GM18861 (cell line): ENCODE data around the gene HOXC13.

ENCODE experiments used
- ATAC-seq: cut with Tn5 transposase; IDR thresholded peaks from one replicate; pipeline ENCODE4 v1.9.1; 2021; ENCODE audit not compliant: unreplicated experiment

Gene HOXC13

GRCh38 chr12:53968214-53969127 is 29.8 kb downstream of the HOXC13 start:
- no peak for ATAC-seq

GRCh38 chr12:53969588-53970259 is 31.1 kb downstream of the HOXC13 start:
- ATAC-seq = no peak

- ATAC-seq = no peak
Measured at GRCh38 chr12:53970451-53970850, 31.8 kb downstream of the HOXC13 start.

GRCh38 chr12:53971129-53971528 is 32.5 kb downstream of the HOXC13 start:
- no peak for ATAC-seq

GRCh38 chr12:53971686-53972085 is 33.1 kb downstream of the HOXC13 start:
- no peak for ATAC-seq

- no peak for ATAC-seq
Measured at GRCh38 chr12:53972152-53972702, 33.6 kb downstream of the HOXC13 start.

- no peak for ATAC-seq
Measured at GRCh38 chr12:53972722-53973235, 34.1 kb downstream of the HOXC13 start, which contains the start of gene HOXC11. HOXC11 (plus strand) TSS chr12:53973126; CDS start chr12:53973242, 116 bp downstream.

GRCh38 chr12:53973236-53974042 is 34.8 kb downstream of the HOXC13 start:
- ATAC-seq = no peak

- no peak for ATAC-seq
Measured at GRCh38 chr12:53974084-53975063, 35.7 kb downstream of the HOXC13 start, which contains the start of gene HOTAIR. HOTAIR (minus strand) TSS chr12:53974954.

GRCh38 chr12:53975064-53975471 is 36.4 kb downstream of the HOXC13 start:
- ATAC-seq = no peak

GRCh38 chr12:53975479-53976152 is 37.0 kb downstream of the HOXC13 start:
- ATAC-seq = no peak

GRCh38 chr12:53976172-53976822 is 37.7 kb downstream of the HOXC13 start:
- ATAC-seq = no peak

GRCh38 chr12:53976823-53977595 is 38.4 kb downstream of the HOXC13 start:
- no peak for ATAC-seq

- ATAC-seq = no peak
Measured at GRCh38 chr12:53977596-53978445, 39.2 kb downstream of the HOXC13 start.

GRCh38 chr12:53978477-53979356 is 40.1 kb downstream of the HOXC13 start:
- ATAC-seq = no peak
